8988T (cell line): ENCODE results near the gene MLLT11.
"Not testable (repeated sequence)": the region's sequence is repeated elsewhere in the genome, so short reads cannot be mapped to it uniquely, and the experiment has no call there.

Source experiments
- DNase-seq: peaks from one replicate; pipeline ENCODE4 v3.0.0; 2011

MLLT11 gene

GRCh38 chr1:151058692-151059091, 1.5 kb upstream of the MLLT11 start:
- no peak for DNase-seq

- peak; percentile 94 for DNase-seq
These were observed 839 bp upstream of the MLLT11 start, which contains the start of gene CDC42SE1 for GRCh38 chr1:151059109-151060006. Gene CDC42SE1 (minus strand): TSS chr1:151059622. CDS start chr1:151055730, 3,892 bp downstream.

GRCh38 chr1:151060657-151061421, 642 bp downstream of the MLLT11 start:
- DNase-seq, result no peak

- DNase-seq, result no peak
These were observed 1.5 kb downstream of the MLLT11 start for GRCh38 chr1:151061704-151062103.

GRCh38 chr1:151062741-151063371, 2.7 kb downstream of the MLLT11 start:
- no peak for DNase-seq

DNA sequence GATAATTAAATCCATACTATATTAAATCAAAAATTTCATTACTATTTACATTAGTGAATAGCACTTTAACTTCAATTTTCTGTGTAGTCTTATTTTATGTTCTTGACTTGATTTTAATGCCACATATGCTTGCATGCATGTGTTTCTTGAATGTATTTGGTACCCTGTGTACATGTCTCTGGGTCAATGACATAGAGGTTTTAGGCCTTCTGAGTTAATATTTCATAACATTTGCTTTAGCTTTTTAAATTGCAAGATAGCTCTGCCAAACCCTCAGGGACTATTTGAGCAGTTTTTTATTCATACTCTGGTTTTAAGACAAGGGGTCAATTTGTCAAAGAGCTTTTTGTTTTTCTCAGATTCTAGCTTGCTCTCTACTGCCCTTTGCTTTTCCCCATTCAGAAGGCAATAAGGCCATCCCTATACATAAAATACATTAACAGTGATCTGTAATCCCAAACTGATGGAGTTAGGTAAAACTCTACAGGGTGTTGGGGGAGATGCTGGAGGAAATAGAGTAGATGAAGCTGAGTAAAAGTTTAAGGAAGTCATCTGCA, 5.0 kb downstream of the MLLT11 start:
- DNase-seq, result no peak

DNA sequence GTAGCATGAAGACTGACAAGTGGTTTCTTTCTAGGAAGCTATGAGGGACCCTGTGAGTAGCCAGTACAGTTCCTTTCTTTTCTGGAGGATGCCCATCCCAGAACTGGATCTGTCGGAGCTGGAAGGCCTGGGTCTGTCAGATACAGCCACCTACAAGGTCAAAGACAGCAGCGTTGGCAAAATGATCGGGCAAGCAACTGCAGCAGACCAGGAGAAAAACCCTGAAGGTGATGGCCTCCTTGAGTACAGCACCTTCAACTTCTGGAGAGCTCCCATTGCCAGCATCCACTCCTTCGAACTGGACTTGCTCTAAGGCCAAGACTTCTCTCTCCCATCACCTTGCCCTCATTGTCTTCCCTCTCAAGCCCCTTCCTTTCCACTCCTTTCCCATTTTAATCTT, 7.0 kb downstream of the MLLT11 start:
- DNase-seq, result no peak

DNA sequence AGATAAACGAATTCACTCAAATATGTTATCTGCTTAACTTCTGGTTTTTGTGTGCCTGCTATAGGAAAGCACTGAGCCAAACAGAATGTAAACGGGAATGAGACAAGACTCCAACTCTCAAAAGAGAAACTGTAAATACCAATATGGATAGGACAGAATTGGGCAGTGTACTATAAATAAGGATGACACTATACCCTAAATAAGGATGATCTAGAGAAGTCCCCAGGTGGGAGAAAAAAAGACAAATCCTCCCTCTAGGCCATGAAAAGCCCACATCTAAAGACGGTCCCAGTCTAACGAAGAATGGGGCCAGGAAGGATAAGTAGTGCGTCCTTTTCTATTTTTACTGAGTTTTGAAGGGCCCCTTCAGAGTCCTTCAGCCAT, 8.9 kb downstream of the MLLT11 start:
- DNase-seq, result no peak

DNA sequence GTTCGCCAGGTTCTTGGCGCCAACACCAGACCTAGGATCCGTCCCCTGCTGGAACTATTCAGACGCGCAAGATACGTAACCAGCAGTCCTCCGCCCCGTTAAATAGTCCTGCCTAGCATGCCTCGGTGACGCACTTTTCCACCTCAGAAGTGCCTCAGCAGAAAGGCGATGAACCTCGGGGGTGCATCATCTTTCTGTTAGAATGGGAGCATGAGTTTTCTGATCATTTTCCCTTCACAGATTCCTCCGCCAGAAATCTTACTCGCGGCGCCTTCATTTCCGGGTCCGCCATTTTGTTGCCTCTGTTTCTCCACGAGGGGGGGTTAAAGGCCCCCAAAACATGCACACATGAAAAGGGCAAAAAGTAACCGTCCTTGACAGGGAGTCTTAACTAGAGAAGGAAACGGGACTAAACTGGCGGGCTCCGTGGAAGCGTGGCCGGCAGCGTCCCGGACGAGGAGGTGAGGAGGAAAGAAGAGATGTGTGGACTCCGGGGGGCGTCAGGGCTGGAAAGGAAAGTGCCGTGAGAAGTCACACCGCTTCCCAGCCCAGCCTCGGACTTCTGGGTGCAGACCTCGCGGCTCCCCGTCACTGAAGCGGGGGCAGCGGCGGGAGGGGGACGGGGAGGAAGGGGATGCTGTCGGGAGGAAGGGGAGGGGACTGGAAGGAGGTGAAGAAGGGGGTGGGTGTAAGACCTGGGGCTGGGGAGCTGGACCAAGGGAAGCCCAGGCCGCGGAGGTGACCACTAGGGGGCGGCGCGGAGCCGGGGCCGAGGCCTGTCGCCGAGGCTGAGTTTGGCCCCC, 10.5 kb downstream of the MLLT11 start, which contains the start of gene GABPB2:
Gene GABPB2 (plus strand): TSS at position 288 of the 803 bp plus-strand sequence. CDS start 17,429 bp downstream, outside the sequence.
- DNase-seq, result peak; percentile 66

DNA sequence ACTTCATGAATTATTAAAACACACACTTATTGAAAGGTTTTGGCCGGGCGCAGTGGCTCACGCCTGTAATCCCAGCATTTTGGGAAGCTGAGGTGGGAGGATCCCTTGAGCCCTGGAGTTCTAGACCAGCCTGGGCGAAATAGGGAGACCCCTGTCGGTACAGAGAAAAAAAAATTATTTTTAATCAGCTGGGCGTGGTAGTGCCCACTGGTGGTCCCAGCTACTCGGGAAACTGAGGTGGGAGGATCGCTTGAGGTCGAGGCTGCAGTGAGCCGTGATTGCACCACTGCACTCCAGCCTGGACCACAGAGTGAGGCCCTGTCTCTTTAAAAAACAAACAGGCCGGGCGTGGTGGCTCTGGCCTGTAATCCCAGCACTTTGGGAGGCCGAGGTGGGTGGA, 12.0 kb downstream of the MLLT11 start:
- no peak for DNase-seq

DNA sequence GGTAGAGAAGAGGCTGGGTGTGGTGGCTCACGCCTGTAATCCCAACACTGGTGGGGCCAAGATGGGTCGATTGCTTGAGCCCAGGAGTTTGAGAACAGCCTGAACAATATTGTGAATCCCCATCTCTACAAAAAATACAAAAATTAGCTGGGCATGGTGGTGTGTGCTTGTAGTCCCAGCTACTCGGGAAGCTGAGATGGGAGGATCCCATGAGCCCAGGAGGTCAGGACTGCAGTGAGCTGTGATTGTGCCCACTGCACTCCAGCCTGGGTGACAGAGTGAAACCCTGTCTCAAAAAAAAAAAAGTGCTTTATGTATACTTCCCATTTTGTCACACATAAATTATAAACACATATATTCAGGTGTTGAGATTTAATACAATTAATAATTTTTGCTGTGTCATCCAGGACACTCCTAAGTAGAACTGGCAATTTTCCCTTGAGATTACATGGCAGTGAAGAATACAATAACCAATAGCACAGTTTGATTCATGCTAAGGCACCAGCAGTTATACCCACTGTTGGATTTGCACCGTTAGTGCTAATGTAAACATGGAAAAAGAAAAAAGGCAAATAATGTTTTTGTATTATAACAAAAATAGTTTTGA, 25.9 kb downstream of the MLLT11 start:
- no peak for DNase-seq

- not testable (repeated sequence) for DNase-seq
These were observed 37.2 kb downstream of the MLLT11 start for GRCh38 chr1:151097426-151097825.

- DNase-seq, result no peak
These were observed 37.9 kb downstream of the MLLT11 start for GRCh38 chr1:151098126-151098525.

GRCh38 chr1:151104630-151105029, 44.4 kb downstream of the MLLT11 start:
- no peak for DNase-seq

GRCh38 chr1:151106894-151107293, 46.7 kb downstream of the MLLT11 start:
- DNase-seq, result no peak

DNA sequence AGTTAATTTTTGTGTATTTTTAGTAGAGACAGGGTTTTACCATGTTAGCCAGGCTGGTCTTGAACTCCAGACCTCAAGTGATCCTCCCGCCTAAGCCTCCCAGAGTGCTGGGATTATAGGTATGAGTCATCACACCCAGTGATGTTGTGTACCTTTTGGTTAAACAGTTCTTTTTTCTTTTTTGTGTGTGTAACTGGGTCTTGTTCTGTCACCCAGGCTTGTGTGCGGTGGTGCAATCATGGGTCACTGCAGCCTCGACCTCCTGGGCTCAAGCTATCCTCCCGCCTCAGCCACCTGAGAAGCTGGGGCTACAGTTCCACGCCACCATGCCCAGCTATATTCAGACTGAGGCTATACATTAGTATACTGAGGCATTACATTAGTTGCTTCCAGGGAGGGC, 48.1 kb downstream of the MLLT11 start:
- no peak for DNase-seq

DNA sequence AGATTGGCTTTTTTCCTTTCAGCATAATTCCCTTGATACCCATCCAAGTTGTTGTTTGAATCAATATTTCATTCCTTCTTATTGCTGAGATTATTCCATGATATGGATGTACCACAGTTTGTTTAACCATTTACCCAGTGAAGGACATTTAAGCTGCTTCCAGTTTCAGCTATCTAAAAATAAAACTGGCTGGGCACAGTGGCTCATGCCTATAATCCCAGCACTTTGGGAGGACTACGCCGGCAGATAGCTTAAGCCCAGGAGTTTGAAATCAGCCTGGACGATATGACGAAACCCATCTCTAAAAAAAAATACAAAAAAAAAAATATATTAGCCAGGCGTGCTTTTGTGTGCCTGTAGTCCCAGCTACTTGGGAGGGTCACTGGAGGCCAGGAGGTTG, 53.7 kb downstream of the MLLT11 start:
- no peak for DNase-seq
